ENCODE results near the gene TP53I13.

- TF ChIP-seq CTCF (IDR thresholded peaks at IDR 0.05), result no peak
- TF ChIP-seq POLR2A (IDR thresholded peaks at IDR 0.05), result no peak
These were observed 50.8 kb downstream of the TP53I13 start for GRCh38 chr17:29619251-29619650.

All from right lobe of liver (tissue), 4 donors.